OCI-LY1 (cell line): ENCODE results near the gene EOGT.

Experiments
- EZH2 ChIP-seq: fragments of 200-600 bp; sonication (generic), shearing (Covaris generic); IDR thresholded peaks from 2 replicates; pipeline ENCODE4 v1.8.0; 2017; ENCODE audit warnings: borderline replicate concordance, mixed run types, mild to moderate bottlenecking, antibody characterized with exemption, low read length, moderate library complexity, mixed read lengths
- TF ChIP-seq, protein P1 (sequence below): fragments of 200-600 bp; sonication (generic), shearing (Covaris generic); IDR thresholded peaks from 2 replicates; pipeline ENCODE4 v1.5.1; 2017; ENCODE audit warnings: mild to moderate bottlenecking, antibody characterized with exemption, low read length, moderate library complexity, mixed read lengths

DNA sequence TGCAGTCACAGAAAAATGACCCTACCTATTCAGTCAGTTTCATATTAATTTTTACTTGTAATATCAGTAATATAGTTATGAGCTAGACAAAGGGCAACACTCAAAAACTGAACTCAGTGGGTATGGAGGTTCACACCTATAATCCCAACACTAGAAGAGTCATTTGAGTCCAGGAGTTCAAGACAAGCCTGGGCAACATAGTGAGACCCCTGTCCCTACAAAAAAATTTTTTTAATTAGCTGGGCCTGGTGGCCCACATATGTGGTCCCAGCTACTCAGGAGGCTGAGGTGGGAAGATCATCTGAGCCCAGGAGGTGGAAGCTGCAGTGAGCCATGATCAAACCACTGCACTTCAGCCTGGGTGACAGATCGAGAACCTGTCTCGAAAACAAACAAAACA is 35.5 kb upstream of the EOGT start:
- TF ChIP-seq, protein P1, sequence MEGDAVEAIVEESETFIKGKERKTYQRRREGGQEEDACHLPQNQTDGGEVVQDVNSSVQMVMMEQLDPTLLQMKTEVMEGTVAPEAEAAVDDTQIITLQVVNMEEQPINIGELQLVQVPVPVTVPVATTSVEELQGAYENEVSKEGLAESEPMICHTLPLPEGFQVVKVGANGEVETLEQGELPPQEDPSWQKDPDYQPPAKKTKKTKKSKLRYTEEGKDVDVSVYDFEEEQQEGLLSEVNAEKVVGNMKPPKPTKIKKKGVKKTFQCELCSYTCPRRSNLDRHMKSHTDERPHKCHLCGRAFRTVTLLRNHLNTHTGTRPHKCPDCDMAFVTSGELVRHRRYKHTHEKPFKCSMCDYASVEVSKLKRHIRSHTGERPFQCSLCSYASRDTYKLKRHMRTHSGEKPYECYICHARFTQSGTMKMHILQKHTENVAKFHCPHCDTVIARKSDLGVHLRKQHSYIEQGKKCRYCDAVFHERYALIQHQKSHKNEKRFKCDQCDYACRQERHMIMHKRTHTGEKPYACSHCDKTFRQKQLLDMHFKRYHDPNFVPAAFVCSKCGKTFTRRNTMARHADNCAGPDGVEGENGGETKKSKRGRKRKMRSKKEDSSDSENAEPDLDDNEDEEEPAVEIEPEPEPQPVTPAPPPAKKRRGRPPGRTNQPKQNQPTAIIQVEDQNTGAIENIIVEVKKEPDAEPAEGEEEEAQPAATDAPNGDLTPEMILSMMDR, result no peak
- TF ChIP-seq EZH2, result no peak
